Liver (tissue), 9 donors: ENCODE measurements around the gene DMD. TPM values are rescaled to one million over a fixed set of nuclear protein-coding genes. Genes with fewer than 3 reads are reported as not detected.
"Not testable (repeated sequence)": the region's sequence is repeated elsewhere in the genome, so short reads cannot be mapped to it uniquely, and the experiment has no call there.

Experiments
- DNase-seq: peaks from one replicate; pipeline ENCODE4 v3.0.0-alpha.2; 2017; ENCODE audit warnings: low spot score
- H3K27ac ChIP-seq, 2 donors: one replicate each; pipeline ENCODE4 v1.7.0; 2013; ENCODE audit warnings: inconsistent platforms in 2 of 2, low read length in 2 of 2, control low read depth in 1 of 2, low read depth in 1 of 2, mild to moderate bottlenecking in 1 of 2
- H3K27me3 ChIP-seq, 4 donors: one replicate each; pipeline versions ENCODE4 v1.6.1 to v1.7.0; 2013; ENCODE audit warnings: low read length in 3 of 4, inconsistent platforms in 1 of 4, mild to moderate bottlenecking in 1 of 4, moderate library complexity in 1 of 4; ENCODE audit not compliant: control insufficient read depth in 4 of 4, insufficient read depth in 4 of 4
- H3K36me3 ChIP-seq, 4 donors: one replicate each; pipeline versions ENCODE4 v1.6.1 to v1.7.0; 2013; ENCODE audit warnings: low read length in 3 of 4, mild to moderate bottlenecking in 3 of 4, low read depth in 1 of 4, moderate library complexity in 1 of 4; ENCODE audit not compliant: control insufficient read depth in 4 of 4, insufficient read depth in 3 of 4
- H3K4me1 ChIP-seq, 4 donors: one replicate each; pipeline versions ENCODE4 v1.6.1 to v1.7.0; 2013; ENCODE audit warnings: low read length in 3 of 4, mild to moderate bottlenecking in 3 of 4, moderate library complexity in 1 of 4; ENCODE audit not compliant: control insufficient read depth in 4 of 4, insufficient read depth in 4 of 4
- H3K4me3 ChIP-seq, 3 donors: one replicate each; pipeline versions ENCODE4 v1.6.1 to v1.7.0; 2013; ENCODE audit warnings: low read length in 3 of 3, control low read depth in 1 of 3, low read depth in 1 of 3, mild to moderate bottlenecking in 1 of 3
- H3K9ac ChIP-seq, 2 donors: one replicate each; pipeline ENCODE4 v1.7.0; 2013; ENCODE audit warnings: low read length in 2 of 2, mild to moderate bottlenecking in 2 of 2, moderate library complexity in 2 of 2, control low read depth in 1 of 2, low read depth in 1 of 2
- H3K9me3 ChIP-seq, 4 donors: one replicate each; pipeline versions ENCODE4 v1.6.1 to v1.7.0; 2013; ENCODE audit warnings: low read length in 3 of 4; ENCODE audit not compliant: control insufficient read depth in 4 of 4
- EGR1 ChIP-seq, 2 donors: IDR thresholded peaks; 2 replicates each; pipeline ENCODE4 v1.6.1; 2016 to 2018; ENCODE audit warnings: antibody characterized with exemption in 2 of 2, low read depth in 2 of 2
- FOXA1 ChIP-seq: IDR thresholded peaks from 2 replicates; pipeline ENCODE4 v1.6.1; 2016; ENCODE audit warnings: antibody characterized with exemption
- FOXA2 ChIP-seq: IDR thresholded peaks from 2 replicates; pipeline ENCODE4 v1.6.1; 2016; ENCODE audit warnings: antibody characterized with exemption
- GABPA ChIP-seq, 2 donors: IDR thresholded peaks in 1 of 2; conservative IDR thresholded peaks in 1 of 2; 2 replicates each; pipeline ENCODE4 v1.6.1; 2016; ENCODE audit warnings: antibody characterized with exemption in 2 of 2, mild to moderate bottlenecking in 1 of 2, moderate library complexity in 1 of 2
- HNF4A ChIP-seq, 2 donors: conservative IDR thresholded peaks; 2 replicates each; pipeline ENCODE4 v1.6.1; 2016; ENCODE audit warnings: antibody characterized with exemption in 2 of 2, mild to moderate bottlenecking in 2 of 2
- HNF4G ChIP-seq: IDR thresholded peaks from 2 replicates; pipeline ENCODE4 v1.6.1; 2016; ENCODE audit warnings: antibody characterized with exemption
- MAX ChIP-seq: IDR thresholded peaks from 2 replicates; pipeline ENCODE4 v1.6.1; 2016; ENCODE audit warnings: antibody characterized with exemption
- NR2F2 ChIP-seq: IDR thresholded peaks from 2 replicates; pipeline ENCODE4 v1.6.1; 2016; ENCODE audit warnings: antibody characterized with exemption
- RAD21 ChIP-seq, 2 donors: IDR thresholded peaks; 2 replicates each; pipeline ENCODE4 v1.6.1; 2016; ENCODE audit warnings: antibody characterized with exemption in 2 of 2, mild to moderate bottlenecking in 2 of 2
- SP1 ChIP-seq: IDR thresholded peaks from 2 replicates; pipeline ENCODE4 v1.6.1; 2018; ENCODE audit warnings: antibody characterized with exemption, mild to moderate bottlenecking
- TAF1 ChIP-seq: conservative IDR thresholded peaks from 2 replicates; pipeline ENCODE4 v1.6.1; 2016; ENCODE audit warnings: antibody characterized with exemption, mild to moderate bottlenecking
- YY1 ChIP-seq: IDR thresholded peaks from 2 replicates; pipeline ENCODE4 v1.6.1; 2016; ENCODE audit warnings: antibody characterized with exemption, mild to moderate bottlenecking
- ZBTB33 ChIP-seq: IDR thresholded peaks from 2 replicates; pipeline ENCODE4 v1.6.1; 2016; ENCODE audit warnings: antibody characterized with exemption
- WGBS: extraction: QIAGEN DNeasy Blood & Tissue Kit; methylation state at CpG from one replicate; pipeline ENCODE4 v1.1.7; 2013; 5-methylcytosine and 5-hydroxymethylcytosine counted together
- polyA plus RNA-seq, 2 donors: library from polyadenylated mRNA; stranded (reverse) in 1 of 2; unstranded in 1 of 2; fragments of 200-250 nt in 1 of 2; fragments of >200 nt in 1 of 2; fragmentation: Nextera tagmentation in 1 of 2; extraction: Ambion mirVana in 1 of 2; gene quantifications; one replicate each; pipeline versions ENCODE4 v1.2.1 to v1.2.3, GENCODE V29; 2013 to 2015
- total RNA-seq, 2 donors: library from RNA; depleted of rRNA; stranded (reverse); fragments of >200 nt; gene quantifications; one replicate each; pipeline ENCODE4 v1.2.3, GENCODE V29; 2014
- TF ChIP-seq, protein P1 (sequence below): IDR thresholded peaks from 2 replicates; pipeline ENCODE4 v1.6.1; 2016; ENCODE audit warnings: antibody characterized with exemption, mild to moderate bottlenecking
- TF ChIP-seq, protein P2 (sequence below): IDR thresholded peaks from 2 replicates; pipeline ENCODE4 v1.6.1; 2016; ENCODE audit warnings: antibody characterized with exemption
- donor health status: healthy.
- donor health status: healthy.
- donor health status: healthy.
- donor health status: healthy.
- donor health status: healthy.

DMD gene
- total and polyA plus RNA-seq, 4 donors = 14.6 to 61.9 (median 23.9) TPM

DNA sequence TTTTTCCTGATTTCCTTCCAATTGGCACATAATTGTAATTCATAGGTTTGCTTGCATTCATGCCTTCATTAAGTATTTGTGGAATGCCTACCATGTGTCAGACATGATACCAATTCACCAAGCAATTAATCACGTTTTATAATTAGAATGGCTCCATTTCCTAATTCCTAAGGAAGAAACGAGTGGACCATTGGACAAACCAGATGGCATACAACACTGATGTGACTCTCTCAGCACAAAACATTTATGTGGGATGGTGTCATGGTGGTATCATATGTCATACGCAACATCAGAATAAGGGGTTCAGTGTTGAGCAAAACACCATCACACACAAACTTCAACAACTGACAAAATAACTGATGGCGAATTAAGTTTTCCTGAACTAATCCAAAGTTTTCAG lies 502.8 kb downstream of the DMD start:
- H3K4me1 ChIP-seq = no peaks in the 10 kb centered on the region
- H3K9me3 ChIP-seq = no peaks in the 10 kb centered on the region
- no peak for TF ChIP-seq MAX
- no peak for TF ChIP-seq HNF4A (conservative IDR thresholded peaks at IDR 0.05)
- TF ChIP-seq EGR1 (IDR thresholded peaks at IDR 0.05; ENCODE audit: low read depth in 2 of 2) = no peak
- no peak for TF ChIP-seq YY1
- no peak for TF ChIP-seq SP1
- H3K27me3 ChIP-seq = no peaks in the 10 kb centered on the region
- H3K4me3 ChIP-seq = no peak overlapping the region
- no peak overlapping the region for H3K27ac ChIP-seq
- WGBS = 64% methylated on average over 4 of the region's 4 CpGs
- H3K9ac ChIP-seq = no peak overlapping the region
- DNase-seq = no peak
- H3K36me3 ChIP-seq = no peaks in the 10 kb centered on the region

- H3K27ac ChIP-seq, H3K4me1 ChIP-seq, H3K4me3 ChIP-seq, H3K9me3 ChIP-seq, DNase-seq, H3K9ac ChIP-seq, H3K36me3 ChIP-seq, H3K27me3 ChIP-seq: not testable (repeated sequence)
- 87% methylated on average over 9 of the region's 9 CpGs for WGBS
Measured at GRCh38 chrX:32705385-32705784, 506.0 kb downstream of the DMD start.

DNA sequence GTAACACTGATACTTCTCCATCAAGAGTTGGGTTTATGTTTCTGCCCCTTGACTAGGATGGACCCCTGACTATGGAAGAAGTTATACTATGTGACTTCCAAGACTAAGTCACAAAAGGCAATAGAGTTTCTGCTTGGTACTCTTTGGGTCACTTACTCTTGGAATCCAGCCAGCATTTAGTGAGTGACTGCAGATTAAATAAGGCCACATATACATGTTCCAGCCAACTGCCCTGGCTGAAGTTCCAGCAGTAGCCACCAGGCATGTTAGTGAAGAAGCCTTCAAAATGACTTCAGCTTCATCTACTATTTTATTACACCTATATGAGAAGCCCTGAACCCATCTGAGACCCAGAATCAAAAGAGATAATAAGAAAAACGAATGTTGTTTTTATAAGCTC lies 524.0 kb downstream of the DMD start:
- H3K36me3 ChIP-seq = no peaks in the 10 kb centered on the region
- no peaks in the 10 kb centered on the region for H3K4me1 ChIP-seq
- no peaks in the 10 kb centered on the region for H3K9me3 ChIP-seq
- WGBS = 28% methylated on average over 1 of the region's 1 CpG
- no peak overlapping the region for H3K27ac ChIP-seq
- no peak overlapping the region for H3K9ac ChIP-seq
- DNase-seq = no peak
- TF ChIP-seq RAD21 (IDR thresholded peaks at IDR 0.05) (no peak), FOXA2 (no peak), HNF4A (conservative IDR thresholded peaks at IDR 0.05) (no peak), HNF4G (no peak), EGR1 (IDR thresholded peaks at IDR 0.05; ENCODE audit: low read depth in 2 of 2) (no peak), MAX (no peak), ZBTB33 (no peak), TAF1 (no peak), GABPA (IDR thresholded peaks at IDR 0.05 in 1 of 2, conservative IDR thresholded peaks at IDR 0.05 in 1 of 2) (no peak), FOXA1 (no peak), YY1 (no peak), NR2F2 (no peak)
- TF ChIP-seq, protein P1, sequence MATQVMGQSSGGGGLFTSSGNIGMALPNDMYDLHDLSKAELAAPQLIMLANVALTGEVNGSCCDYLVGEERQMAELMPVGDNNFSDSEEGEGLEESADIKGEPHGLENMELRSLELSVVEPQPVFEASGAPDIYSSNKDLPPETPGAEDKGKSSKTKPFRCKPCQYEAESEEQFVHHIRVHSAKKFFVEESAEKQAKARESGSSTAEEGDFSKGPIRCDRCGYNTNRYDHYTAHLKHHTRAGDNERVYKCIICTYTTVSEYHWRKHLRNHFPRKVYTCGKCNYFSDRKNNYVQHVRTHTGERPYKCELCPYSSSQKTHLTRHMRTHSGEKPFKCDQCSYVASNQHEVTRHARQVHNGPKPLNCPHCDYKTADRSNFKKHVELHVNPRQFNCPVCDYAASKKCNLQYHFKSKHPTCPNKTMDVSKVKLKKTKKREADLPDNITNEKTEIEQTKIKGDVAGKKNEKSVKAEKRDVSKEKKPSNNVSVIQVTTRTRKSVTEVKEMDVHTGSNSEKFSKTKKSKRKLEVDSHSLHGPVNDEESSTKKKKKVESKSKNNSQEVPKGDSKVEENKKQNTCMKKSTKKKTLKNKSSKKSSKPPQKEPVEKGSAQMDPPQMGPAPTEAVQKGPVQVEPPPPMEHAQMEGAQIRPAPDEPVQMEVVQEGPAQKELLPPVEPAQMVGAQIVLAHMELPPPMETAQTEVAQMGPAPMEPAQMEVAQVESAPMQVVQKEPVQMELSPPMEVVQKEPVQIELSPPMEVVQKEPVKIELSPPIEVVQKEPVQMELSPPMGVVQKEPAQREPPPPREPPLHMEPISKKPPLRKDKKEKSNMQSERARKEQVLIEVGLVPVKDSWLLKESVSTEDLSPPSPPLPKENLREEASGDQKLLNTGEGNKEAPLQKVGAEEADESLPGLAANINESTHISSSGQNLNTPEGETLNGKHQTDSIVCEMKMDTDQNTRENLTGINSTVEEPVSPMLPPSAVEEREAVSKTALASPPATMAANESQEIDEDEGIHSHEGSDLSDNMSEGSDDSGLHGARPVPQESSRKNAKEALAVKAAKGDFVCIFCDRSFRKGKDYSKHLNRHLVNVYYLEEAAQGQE = no peak
- TF ChIP-seq, protein P2, sequence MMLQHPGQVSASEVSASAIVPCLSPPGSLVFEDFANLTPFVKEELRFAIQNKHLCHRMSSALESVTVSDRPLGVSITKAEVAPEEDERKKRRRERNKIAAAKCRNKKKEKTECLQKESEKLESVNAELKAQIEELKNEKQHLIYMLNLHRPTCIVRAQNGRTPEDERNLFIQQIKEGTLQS = no peak
- peaks cover 0 to 6% (median 0%) of the 10 kb centered on the region in 4 donors for H3K27me3 ChIP-seq
- no peak overlapping the region for H3K4me3 ChIP-seq
